Hepatocyte (in vitro differentiated cells): ENCODE measurements around the gene ITSN1.

Source experiments
- EZH2phosphoT487 ChIP-seq: fragments of 200-600 bp; sonication (generic); IDR thresholded peaks from one replicate; pipeline ENCODE4 v1.6.1; 2018; ENCODE audit warnings: antibody characterized with exemption, mild to moderate bottlenecking, low read depth, moderate library complexity; ENCODE audit not compliant: unreplicated experiment, severe bottlenecking
- TF ChIP-seq, protein P1 (sequence below): fragments of 200-600 bp; sonication (generic); IDR thresholded peaks from 2 replicates; pipeline ENCODE4 v1.5.1; 2016; ENCODE audit warnings: antibody characterized with exemption, mild to moderate bottlenecking; ENCODE audit not compliant: poor library complexity

DNA sequence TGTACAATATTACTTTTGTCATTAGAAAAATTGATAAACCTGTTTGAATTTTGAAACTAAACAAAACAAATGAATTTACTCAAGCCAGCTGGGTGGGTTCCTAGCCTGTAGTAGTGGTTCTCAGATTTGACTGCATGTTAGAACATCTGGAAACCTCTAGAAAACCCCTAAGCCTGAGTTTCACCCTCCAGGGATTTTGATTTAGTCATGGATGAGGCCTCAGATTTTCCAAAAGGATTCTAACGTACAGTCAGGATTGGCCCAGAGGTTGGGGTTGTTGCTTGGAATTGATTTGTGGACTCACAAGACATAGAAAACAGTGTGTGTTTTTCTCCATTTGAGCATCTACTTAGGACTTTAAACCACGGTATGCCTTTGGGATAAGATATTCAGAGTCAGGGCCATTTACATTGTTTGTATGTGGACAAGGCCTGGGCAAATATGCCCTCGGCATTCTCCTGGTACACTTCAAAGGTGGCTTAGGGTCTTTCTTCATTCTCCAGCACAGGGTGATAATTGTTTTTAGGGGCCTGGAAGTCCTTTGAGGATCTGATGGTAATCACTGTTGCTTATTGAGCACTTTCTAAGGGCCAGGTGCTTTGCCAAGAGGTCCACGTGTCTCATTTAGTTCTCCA, 230.7 kb downstream of the ITSN1 start:
- TF ChIP-seq, protein P1, sequence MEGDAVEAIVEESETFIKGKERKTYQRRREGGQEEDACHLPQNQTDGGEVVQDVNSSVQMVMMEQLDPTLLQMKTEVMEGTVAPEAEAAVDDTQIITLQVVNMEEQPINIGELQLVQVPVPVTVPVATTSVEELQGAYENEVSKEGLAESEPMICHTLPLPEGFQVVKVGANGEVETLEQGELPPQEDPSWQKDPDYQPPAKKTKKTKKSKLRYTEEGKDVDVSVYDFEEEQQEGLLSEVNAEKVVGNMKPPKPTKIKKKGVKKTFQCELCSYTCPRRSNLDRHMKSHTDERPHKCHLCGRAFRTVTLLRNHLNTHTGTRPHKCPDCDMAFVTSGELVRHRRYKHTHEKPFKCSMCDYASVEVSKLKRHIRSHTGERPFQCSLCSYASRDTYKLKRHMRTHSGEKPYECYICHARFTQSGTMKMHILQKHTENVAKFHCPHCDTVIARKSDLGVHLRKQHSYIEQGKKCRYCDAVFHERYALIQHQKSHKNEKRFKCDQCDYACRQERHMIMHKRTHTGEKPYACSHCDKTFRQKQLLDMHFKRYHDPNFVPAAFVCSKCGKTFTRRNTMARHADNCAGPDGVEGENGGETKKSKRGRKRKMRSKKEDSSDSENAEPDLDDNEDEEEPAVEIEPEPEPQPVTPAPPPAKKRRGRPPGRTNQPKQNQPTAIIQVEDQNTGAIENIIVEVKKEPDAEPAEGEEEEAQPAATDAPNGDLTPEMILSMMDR, result no peak
- TF ChIP-seq EZH2phosphoT487, result no peak
